A549 (cell line): Measurements from ENCODE around the gene HPCAL1.

ENCODE experiments used
- CTCF ChIP-seq: fragments of >200 bp; sonication (Bioruptor Twin); formaldehyde crosslinking; IDR thresholded peaks from 3 replicates; pipeline ENCODE4 v1.5.1; 2016
- POLR2A ChIP-seq: IDR thresholded peaks from 2 replicates; pipeline ENCODE4 v1.6.1; 2012; ENCODE audit warnings: mild to moderate bottlenecking, low read length
- RCOR1 ChIP-seq: fragments of 150-350 bp; IDR thresholded peaks from 2 replicates; pipeline ENCODE4 v1.6.1; 2014; ENCODE audit warnings: antibody characterized with exemption, low read length, low read depth

- no peak for TF ChIP-seq RCOR1
- no peak for TF ChIP-seq CTCF
- TF ChIP-seq POLR2A: no peak
Measured at GRCh38 chr2:10447300-10447894, 144.7 kb downstream of the HPCAL1 start.
